Upper lobe of left lung (tissue), 6 donors: ENCODE data around the gene CLEC4F. TPM values are rescaled to one million over a fixed set of nuclear protein-coding genes. Genes with fewer than 3 reads are reported as not detected.
A peak's percentile ranks its signal among the peaks of the same experiment; 100 is the strongest.

Source experiments
- ATAC-seq, 2 donors: fragments of 200-7000 bp; cut with Tn5 transposase; one replicate each; pipeline ENCODE4 v1.9.1; 2022; ENCODE audit warnings: mild to moderate bottlenecking in 2 of 2, moderate library complexity in 2 of 2; ENCODE audit not compliant: low FRiP score in 2 of 2
- DNase-seq, 2 donors: peaks; one replicate each; pipeline ENCODE4 v3.0.0-alpha.2; 2019 to 2020
- H3K27ac ChIP-seq, 4 donors: fragments of 200-600 bp; sonication (generic); one replicate each; pipeline ENCODE4 v1.5.1; 2016 to 2019
- H3K27me3 ChIP-seq, 4 donors: fragments of 200-600 bp; sonication (generic); one replicate each; pipeline ENCODE4 v1.5.1; 2017 to 2019
- H3K36me3 ChIP-seq, 4 donors: fragments of 200-600 bp; sonication (generic); one replicate each; pipeline ENCODE4 v1.5.1; 2016 to 2019
- H3K4me1 ChIP-seq, 4 donors: fragments of 200-600 bp; sonication (generic); one replicate each; pipeline ENCODE4 v1.5.1; 2018 to 2019
- H3K4me3 ChIP-seq, 4 donors: fragments of 200-600 bp; sonication (generic); one replicate each; pipeline ENCODE4 v1.5.1; 2017 to 2019; ENCODE audit warnings: mild to moderate bottlenecking in 2 of 4, moderate library complexity in 1 of 4
- H3K9me3 ChIP-seq, 4 donors: fragments of 200-600 bp; sonication (generic); one replicate each; pipeline ENCODE4 v1.5.1; 2018 to 2019
- EP300 ChIP-seq, 4 donors: sonication (generic); formaldehyde crosslinking; IDR thresholded peaks; one replicate each; pipeline ENCODE4 v1.5.1; 2017; ENCODE audit warnings: antibody characterized with exemption in 4 of 4, control low read depth in 2 of 4
- POLR2A ChIP-seq, 4 donors: fragments of 450-650 bp; IDR thresholded peaks; one replicate each; pipeline ENCODE4 v1.5.1; 2016 to 2017; ENCODE audit warnings: antibody characterized with exemption in 4 of 4, mild to moderate bottlenecking in 2 of 4
- POLR2AphosphoS5 ChIP-seq, 2 donors: sonication (generic); formaldehyde crosslinking; IDR thresholded peaks; one replicate each; pipeline ENCODE4 v1.5.1; 2017; ENCODE audit warnings: antibody characterized with exemption in 2 of 2
- WGBS, 2 donors: methylation state at CpG; one replicate each; pipeline ENCODE4 v1.1.5; 2017 to 2018; 5-methylcytosine and 5-hydroxymethylcytosine counted together
- total RNA-seq, 6 donors: library from RNA; depleted of rRNA in 4 of 6; stranded (reverse); fragments of >200 nt in 4 of 6; gene quantifications; one replicate each; pipeline versions ENCODE4 v1.1.0 to v1.2.1, GENCODE V29; 2016 to 2021
- TF ChIP-seq, protein P1 (sequence below), 6 experiments: fragments of 450-650 bp in 4 of 6; fragments of 200-600 bp in 2 of 6; sonication (generic) in 2 of 6; IDR thresholded peaks; one replicate each; pipeline ENCODE4 v1.5.1; 2016 to 2019; ENCODE audit warnings: antibody characterized with exemption in 6 of 6
- donor health status: DM: no; HTN: no; CAD: no; lungs with moderate emphysema.
- donor health status: DM: no; HTN: yes; CAD: no; lungs with severe emphysema.

Gene CLEC4F
- total RNA-seq, 6 donors from 2014 or later, result 0.15 to 1.0 (median 0.57) TPM; not detected in 1

DNA sequence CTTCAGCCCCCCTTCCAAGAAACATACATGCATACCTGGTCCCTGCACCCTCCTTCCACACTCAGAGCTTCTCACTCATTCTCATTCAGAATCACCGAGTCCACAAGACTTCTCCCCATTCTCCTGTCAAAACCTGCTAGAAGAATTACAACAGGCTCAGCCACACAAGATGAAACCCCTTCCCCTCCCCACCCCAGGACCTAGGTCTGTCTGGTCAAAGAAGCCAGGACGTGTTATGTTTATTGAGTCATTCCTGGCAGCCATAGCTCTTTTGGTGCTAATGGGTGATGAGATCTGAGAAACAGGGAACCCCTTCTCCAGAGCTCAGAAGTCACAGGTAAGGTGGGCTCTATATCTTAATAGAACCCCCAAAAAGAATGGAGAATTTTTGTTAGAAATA lies 50.9 kb downstream of the CLEC4F start:
- H3K4me3 ChIP-seq, result no peak overlapping the region
- WGBS, 2 donors, result 65 to 73% methylated on average over 2 of the region's 2 CpGs
- H3K36me3 ChIP-seq, result no peaks in the 10 kb centered on the region
- ATAC-seq (no peak), DNase-seq (no peak)
- TF ChIP-seq POLR2A (IDR thresholded peaks at IDR 0.05) (no peak), EP300 (IDR thresholded peaks at IDR 0.05) (no peak), POLR2AphosphoS5 (IDR thresholded peaks at IDR 0.05) (no peak)
- TF ChIP-seq, protein P1, sequence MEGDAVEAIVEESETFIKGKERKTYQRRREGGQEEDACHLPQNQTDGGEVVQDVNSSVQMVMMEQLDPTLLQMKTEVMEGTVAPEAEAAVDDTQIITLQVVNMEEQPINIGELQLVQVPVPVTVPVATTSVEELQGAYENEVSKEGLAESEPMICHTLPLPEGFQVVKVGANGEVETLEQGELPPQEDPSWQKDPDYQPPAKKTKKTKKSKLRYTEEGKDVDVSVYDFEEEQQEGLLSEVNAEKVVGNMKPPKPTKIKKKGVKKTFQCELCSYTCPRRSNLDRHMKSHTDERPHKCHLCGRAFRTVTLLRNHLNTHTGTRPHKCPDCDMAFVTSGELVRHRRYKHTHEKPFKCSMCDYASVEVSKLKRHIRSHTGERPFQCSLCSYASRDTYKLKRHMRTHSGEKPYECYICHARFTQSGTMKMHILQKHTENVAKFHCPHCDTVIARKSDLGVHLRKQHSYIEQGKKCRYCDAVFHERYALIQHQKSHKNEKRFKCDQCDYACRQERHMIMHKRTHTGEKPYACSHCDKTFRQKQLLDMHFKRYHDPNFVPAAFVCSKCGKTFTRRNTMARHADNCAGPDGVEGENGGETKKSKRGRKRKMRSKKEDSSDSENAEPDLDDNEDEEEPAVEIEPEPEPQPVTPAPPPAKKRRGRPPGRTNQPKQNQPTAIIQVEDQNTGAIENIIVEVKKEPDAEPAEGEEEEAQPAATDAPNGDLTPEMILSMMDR (IDR thresholded peaks at IDR 0.05), result no peak
- H3K4me1 ChIP-seq, result peaks cover 14 to 20% (median 16%) of the 10 kb centered on the region in 4 donors
- H3K9me3 ChIP-seq, result no peaks in the 10 kb centered on the region
- peaks cover 0 to 18% (median 7%) of the 10 kb centered on the region in 4 donors for H3K27me3 ChIP-seq
- no peak overlapping the region for H3K27ac ChIP-seq

DNA sequence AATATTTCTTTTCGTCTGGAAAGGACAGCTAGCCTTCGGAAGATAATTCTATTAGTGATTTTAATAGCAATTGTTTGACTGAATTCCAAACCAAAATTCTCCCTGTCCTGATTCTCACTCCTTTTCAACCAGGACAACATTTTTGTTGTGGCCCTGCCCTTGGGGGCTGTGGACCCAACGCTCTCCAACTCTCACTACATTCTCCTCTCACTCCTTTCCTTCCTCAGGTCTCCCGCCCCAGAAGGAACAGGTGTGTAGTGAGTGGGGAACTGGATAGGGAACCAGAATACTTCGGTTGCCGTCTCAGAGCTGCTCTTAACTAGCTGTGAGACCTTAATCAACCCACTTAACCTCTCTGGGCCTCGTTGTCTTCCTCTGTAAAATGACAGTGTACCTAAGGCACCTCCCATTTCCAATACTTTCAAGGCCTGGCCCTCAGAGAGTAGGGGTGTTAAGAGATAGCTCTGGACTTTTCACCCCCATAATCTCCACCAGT lies 51.8 kb downstream of the CLEC4F start:
- H3K4me3 ChIP-seq, result no peak overlapping the region
- 52 to 69% methylated on average over 7 of the region's 7 CpGs for WGBS, 2 donors
- DNase-seq (no peak), ATAC-seq (no peak)
- peaks cover 14 to 20% (median 16%) of the 10 kb centered on the region in 4 donors for H3K4me1 ChIP-seq
- H3K36me3 ChIP-seq, result no peaks in the 10 kb centered on the region
- H3K27ac ChIP-seq, result no peak overlapping the region
- no peaks in the 10 kb centered on the region for H3K9me3 ChIP-seq
- peaks cover 0 to 18% (median 7%) of the 10 kb centered on the region in 4 donors for H3K27me3 ChIP-seq
- no peak for TF ChIP-seq EP300 (IDR thresholded peaks at IDR 0.05)

DNA sequence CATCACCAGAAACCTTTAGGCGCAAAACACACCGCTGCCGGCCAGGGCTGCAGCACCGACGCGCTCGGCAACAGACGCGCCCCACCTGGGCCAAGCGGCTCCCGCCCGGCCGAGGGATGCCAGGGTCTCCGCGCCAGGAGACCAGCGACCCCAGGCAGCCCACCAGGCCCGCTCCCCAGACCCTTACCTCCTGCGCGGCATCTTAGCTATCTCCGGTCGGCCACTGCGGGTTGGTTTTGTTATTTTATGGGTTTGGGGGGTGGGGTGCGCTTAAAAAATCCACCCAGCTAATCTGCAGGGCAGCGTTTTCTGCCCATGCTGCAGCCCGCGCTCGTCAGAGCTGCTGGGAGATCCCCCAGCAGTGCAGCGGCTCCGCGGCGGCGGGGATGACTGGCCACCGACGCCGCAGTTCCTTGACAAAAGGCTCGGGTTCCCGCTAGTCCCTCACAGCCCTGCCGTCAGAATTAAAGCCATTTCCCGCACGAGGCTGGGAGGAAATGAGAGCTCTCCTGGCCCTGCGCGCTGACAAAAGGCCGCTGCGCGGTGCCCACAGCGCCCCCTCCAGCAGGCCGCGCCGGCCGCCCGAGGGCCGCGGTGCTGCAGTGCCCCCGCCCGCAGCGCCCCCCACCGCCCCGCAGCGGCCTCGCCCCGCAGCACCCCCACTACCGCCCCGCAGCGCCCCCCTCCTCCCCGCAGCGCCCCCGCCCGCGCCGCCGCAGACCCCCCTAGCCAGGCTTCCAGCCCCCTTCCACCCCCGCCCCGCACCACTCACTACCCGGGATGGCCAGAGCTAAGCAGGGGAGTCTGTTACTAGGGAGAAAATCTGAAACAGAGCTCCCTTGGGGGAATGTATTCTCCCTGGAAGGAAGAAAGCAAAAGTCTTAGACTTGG lies 52.5 kb downstream of the CLEC4F start, which contains the start of gene ADD2:
ADD2 (minus strand) TSS at position 502 of the 891 bp plus-strand sequence. CDS start 61,792 bp downstream, outside the sequence.
- WGBS, 2 donors, result 4 to 6% methylated on average over 20 to 26 of the region's 74 CpGs
- DNase-seq (peak in 1 of 2 donors; percentile 83), ATAC-seq (peak; percentile 31 to 67)
- peak within 1 kb of the TSS in 1 of 4 donors; percentile 3 for H3K27ac ChIP-seq
- TF ChIP-seq, protein P1 (IDR thresholded peaks at IDR 0.05), result peak in 1 of 6 experiments; percentile 15
- TF ChIP-seq POLR2A (IDR thresholded peaks at IDR 0.05), result no peak
- no peak for TF ChIP-seq EP300 (IDR thresholded peaks at IDR 0.05)
- H3K4me3 ChIP-seq, result peak within 1 kb of the TSS; percentile 1 to 48 (median 36)
- H3K9me3 ChIP-seq, result no peaks in the 10 kb centered on the region
- H3K4me1 ChIP-seq, result peaks cover 14 to 20% (median 16%) of the 10 kb centered on the region in 4 donors
- no peaks in the 10 kb centered on the region for H3K36me3 ChIP-seq
- H3K27me3 ChIP-seq, result peaks cover 0 to 18% (median 7%) of the 10 kb centered on the region in 4 donors

DNA sequence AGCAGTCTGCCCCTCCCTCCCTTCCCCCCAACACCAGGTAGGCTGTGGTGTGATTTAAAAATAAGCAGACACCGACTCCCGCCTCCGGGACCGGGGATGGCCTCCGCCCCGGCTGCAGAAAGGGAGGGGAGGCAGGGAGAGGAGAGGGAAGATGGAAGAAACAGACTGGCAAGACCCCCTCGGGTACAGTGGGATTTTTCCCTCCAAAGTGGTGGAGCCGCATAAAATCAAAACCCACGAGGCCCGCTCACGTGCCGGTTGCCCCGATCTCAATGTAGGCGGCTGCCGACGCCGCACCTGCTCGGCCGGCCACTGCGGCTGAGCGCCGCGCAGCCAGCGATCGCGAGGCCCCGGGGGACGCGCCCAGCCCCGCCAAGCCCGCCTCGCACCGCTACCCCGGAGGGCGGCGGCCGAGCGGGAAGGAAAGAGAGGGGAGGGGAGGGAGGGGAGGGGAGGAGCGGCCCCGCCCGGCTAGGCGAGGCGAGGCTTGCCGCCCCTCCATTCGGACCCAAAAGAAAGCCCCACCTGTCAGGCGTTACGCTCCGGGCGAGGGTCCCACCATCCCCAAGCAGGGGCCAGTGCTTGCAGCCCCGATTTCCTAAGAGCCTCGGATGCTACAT lies 53.2 kb downstream of the CLEC4F start:
- Histone ChIP-seq H3K4me1 (peaks cover 14 to 20% (median 16%) of the 10 kb centered on the region in 4 donors), H3K4me3 (peak overlapping the region; percentile 1 to 48 (median 36)), H3K27ac (peak overlapping the region in 1 of 4 donors; percentile 3), H3K27me3 (peaks cover 0 to 18% (median 7%) of the 10 kb centered on the region in 4 donors), H3K9me3 (no peaks in the 10 kb centered on the region), H3K36me3 (no peaks in the 10 kb centered on the region)
- DNase-seq, result peak in 1 of 2 donors; percentile 84
- ATAC-seq, result peak in 1 of 2 donors; percentile 43
- no peak for TF ChIP-seq POLR2A (IDR thresholded peaks at IDR 0.05)
- no peak for TF ChIP-seq POLR2AphosphoS5 (IDR thresholded peaks at IDR 0.05)
- TF ChIP-seq, protein P1 (IDR thresholded peaks at IDR 0.05), result no peak
- no peak for TF ChIP-seq EP300 (IDR thresholded peaks at IDR 0.05)
- WGBS, 2 donors, result 2 to 6% methylated on average over 5 to 26 of the region's 51 CpGs
